Measurements from ENCODE around the gene GYS2. TPM values are rescaled to one million over a fixed set of nuclear protein-coding genes. Genes with fewer than 3 reads are reported as not detected.
A peak's percentile ranks its signal among the peaks of the same experiment; 100 is the strongest.

GYS2 gene
- total and polyA plus RNA-seq, 9 of the 15 experiments (the other 6 are each of a cell fraction or from before 2014, with no cell fraction given), result not detected

DNA sequence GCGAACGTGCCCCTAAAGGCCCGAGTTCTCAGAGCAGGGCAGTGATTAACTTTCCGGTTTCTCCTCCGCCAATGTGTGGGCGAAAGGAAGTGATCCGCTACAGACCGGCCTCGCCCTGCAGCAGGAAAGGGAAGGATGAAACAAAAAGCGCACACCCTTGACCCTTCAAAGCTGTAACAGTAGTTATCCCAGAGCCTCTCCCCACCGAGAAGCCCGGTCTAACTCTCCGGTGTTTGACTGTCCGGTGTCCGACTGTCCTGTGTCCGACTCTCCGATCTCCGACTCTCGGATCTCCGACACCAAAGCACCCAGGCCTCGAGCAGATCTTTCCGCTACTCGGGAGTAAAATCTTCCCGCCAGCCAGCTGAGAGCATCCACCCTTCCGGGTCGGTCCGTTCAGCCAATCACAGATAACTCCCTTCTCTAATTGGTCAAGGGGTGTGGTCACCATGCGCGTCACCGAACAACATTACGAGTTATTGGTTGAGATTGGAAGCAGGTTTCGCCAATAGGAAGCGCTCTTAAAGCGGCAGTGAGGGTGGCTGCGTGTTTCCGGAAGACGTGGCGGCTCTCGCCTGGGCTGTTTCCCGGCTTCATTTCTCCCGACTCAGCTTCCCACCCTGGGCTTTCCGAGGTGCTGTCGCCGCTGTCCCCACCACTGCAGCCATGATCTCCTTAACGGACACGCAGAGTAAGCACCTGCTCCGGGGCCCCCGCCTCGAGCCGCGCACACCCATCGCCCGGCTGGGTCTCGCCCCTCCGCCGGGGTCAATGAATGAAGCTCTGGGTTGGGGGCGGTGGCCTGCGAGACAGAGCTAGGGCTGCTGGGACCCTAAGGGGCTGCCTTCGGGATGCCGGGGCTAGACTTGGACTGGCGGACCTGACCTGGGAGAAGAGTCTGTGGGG lies 103.1 kb downstream of the GYS2 start, which contains the start of the genes GOLT1B and RECQL (continued):
- TF ChIP-seq NEUROD1 (IDR thresholded peaks at IDR 0.05; ENCODE audit: borderline replicate concordance, low read depth, low read length, partially characterized antibody) (peak; percentile 84), ZEB2 (IDR thresholded peaks at IDR 0.05) (no peak), SETDB1 (IDR thresholded peaks at IDR 0.05; ENCODE audit: low read length) (no peak), ZFPM2 (CRISPR knock-in tag; IDR thresholded peaks at IDR 0.05) (no peak), LEF1 (IDR thresholded peaks at IDR 0.05) (no peak), CC2D1A (IDR thresholded peaks at IDR 0.05) (peak; percentile 92), KAT2B (IDR thresholded peaks at IDR 0.05; ENCODE audit: low read depth, low read length) (no peak), SUPT5H (IDR thresholded peaks at IDR 0.05) (peak; percentile 78), PCBP1 (IDR thresholded peaks at IDR 0.05; ENCODE audit: low read depth, low read length, poor library complexity, severe bottlenecking) (no peak), TAF7 (tag; IDR thresholded peaks at IDR 0.05) (peak; percentile 50; the same call in 1 of the 2 replicates), HMG20B (CRISPR knock-in tag; IDR thresholded peaks at IDR 0.05) (no peak), FOXA1 (IDR thresholded peaks at IDR 0.05; ENCODE audit: borderline replicate concordance) (no peak), CBFA2T2 (conservative IDR thresholded peaks at IDR 0.05) (no peak), SP1 (CRISPR knock-in tag; IDR thresholded peaks at IDR 0.05) (peak; percentile 87), POLR2G (IDR thresholded peaks at IDR 0.05; ENCODE audit: low read depth, low read length) (peak; percentile 87), ZNF316 (IDR thresholded peaks at IDR 0.05) (no peak), FUS (optimal IDR thresholded peaks at IDR 0.05; ENCODE audit: low read depth, low read length) (no peak), ZNF384 (IDR thresholded peaks at IDR 0.05; ENCODE audit: low read depth, low read length) (no peak)
- TF ChIP-seq, protein P1, sequence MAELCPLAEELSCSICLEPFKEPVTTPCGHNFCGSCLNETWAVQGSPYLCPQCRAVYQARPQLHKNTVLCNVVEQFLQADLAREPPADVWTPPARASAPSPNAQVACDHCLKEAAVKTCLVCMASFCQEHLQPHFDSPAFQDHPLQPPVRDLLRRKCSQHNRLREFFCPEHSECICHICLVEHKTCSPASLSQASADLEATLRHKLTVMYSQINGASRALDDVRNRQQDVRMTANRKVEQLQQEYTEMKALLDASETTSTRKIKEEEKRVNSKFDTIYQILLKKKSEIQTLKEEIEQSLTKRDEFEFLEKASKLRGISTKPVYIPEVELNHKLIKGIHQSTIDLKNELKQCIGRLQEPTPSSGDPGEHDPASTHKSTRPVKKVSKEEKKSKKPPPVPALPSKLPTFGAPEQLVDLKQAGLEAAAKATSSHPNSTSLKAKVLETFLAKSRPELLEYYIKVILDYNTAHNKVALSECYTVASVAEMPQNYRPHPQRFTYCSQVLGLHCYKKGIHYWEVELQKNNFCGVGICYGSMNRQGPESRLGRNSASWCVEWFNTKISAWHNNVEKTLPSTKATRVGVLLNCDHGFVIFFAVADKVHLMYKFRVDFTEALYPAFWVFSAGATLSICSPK (IDR thresholded peaks at IDR 0.05; ENCODE audit: borderline replicate concordance), result no peak
- TF ChIP-seq, protein P2, sequence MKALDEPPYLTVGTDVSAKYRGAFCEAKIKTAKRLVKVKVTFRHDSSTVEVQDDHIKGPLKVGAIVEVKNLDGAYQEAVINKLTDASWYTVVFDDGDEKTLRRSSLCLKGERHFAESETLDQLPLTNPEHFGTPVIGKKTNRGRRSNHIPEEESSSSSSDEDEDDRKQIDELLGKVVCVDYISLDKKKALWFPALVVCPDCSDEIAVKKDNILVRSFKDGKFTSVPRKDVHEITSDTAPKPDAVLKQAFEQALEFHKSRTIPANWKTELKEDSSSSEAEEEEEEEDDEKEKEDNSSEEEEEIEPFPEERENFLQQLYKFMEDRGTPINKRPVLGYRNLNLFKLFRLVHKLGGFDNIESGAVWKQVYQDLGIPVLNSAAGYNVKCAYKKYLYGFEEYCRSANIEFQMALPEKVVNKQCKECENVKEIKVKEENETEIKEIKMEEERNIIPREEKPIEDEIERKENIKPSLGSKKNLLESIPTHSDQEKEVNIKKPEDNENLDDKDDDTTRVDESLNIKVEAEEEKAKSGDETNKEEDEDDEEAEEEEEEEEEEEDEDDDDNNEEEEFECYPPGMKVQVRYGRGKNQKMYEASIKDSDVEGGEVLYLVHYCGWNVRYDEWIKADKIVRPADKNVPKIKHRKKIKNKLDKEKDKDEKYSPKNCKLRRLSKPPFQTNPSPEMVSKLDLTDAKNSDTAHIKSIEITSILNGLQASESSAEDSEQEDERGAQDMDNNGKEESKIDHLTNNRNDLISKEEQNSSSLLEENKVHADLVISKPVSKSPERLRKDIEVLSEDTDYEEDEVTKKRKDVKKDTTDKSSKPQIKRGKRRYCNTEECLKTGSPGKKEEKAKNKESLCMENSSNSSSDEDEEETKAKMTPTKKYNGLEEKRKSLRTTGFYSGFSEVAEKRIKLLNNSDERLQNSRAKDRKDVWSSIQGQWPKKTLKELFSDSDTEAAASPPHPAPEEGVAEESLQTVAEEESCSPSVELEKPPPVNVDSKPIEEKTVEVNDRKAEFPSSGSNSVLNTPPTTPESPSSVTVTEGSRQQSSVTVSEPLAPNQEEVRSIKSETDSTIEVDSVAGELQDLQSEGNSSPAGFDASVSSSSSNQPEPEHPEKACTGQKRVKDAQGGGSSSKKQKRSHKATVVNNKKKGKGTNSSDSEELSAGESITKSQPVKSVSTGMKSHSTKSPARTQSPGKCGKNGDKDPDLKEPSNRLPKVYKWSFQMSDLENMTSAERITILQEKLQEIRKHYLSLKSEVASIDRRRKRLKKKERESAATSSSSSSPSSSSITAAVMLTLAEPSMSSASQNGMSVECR (CRISPR knock-in tag; IDR thresholded peaks at IDR 0.05), result peak; percentile 90
- TF ChIP-seq, protein P3, sequence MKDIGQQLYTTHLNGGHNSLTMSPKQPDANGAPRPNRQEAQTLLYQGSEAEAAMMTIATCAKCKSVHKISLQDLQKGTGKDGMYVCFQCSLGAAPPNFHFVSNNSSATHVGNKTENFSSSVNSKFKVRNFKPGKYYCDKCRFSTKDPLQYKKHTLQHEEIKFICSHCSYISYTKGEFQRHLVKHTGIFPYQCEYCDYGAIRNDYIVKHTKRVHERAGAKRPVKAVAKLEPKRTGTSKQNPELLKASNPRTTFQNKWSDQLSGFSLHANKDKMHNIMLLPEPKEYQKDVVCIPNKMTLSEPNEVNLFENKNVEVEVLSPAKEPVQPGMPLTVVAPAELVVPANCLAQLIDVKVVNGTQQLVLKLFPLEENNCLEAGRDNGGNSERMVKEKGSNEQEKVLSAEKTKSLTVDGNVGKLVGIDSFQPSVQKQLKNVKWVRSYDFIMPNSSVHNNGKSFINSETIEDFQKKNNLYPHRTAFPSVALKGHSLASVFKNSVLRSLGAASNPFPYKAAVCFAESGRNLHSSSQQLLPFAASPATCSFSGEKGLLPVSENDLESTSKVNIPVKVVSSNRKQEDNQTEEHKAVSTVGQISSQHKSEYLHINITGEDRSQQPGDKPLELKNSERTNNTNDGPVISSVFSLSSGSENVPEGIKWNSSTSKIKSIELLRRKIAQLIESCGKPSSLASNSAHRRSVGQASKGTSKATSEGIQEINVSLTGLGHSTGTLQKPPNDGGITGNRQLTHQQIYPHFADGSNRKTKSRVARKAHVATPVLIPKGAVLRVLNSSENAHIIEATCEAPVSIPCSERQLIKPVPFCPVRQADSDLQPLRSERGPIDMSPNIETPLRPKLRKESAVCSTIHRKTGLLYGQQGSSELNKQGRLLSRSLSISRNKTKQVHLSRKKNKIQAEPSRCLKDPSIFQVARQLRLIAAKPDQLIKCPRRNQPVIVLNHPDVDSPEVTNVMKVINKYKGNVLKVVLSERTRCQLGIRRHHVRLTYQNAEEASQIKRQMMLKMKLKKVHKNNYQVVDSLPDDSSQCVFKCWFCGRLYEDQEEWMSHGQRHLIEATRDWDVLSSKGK (CRISPR knock-in tag; IDR thresholded peaks at IDR 0.05), result no peak

All from K562 (cell line).